HEK293T (cell line): ENCODE results near the gene QPCTL.

Experiments used
- NFRKB ChIP-seq: fragments of 450-650 bp; IDR thresholded peaks from 2 replicates; pipeline ENCODE4 v1.6.1; 2016; ENCODE audit warnings: mild to moderate bottlenecking, moderate library complexity
- SP1 ChIP-seq: fragments of 450-650 bp; IDR thresholded peaks from 2 replicates; pipeline ENCODE4 v1.6.1; 2017
- SUZ12 ChIP-seq: fragments of 450-650 bp; IDR thresholded peaks from 2 replicates; pipeline ENCODE4 v1.6.1; 2016; ENCODE audit warnings: mild to moderate bottlenecking
- TF ChIP-seq, protein P1 (sequence below): fragments of 450-650 bp; IDR thresholded peaks from 2 replicates; pipeline ENCODE4 v1.6.1; 2016

GRCh38 chr19:45715139-45715538 lies 22.7 kb downstream of the QPCTL start:
- TF ChIP-seq, protein P1, sequence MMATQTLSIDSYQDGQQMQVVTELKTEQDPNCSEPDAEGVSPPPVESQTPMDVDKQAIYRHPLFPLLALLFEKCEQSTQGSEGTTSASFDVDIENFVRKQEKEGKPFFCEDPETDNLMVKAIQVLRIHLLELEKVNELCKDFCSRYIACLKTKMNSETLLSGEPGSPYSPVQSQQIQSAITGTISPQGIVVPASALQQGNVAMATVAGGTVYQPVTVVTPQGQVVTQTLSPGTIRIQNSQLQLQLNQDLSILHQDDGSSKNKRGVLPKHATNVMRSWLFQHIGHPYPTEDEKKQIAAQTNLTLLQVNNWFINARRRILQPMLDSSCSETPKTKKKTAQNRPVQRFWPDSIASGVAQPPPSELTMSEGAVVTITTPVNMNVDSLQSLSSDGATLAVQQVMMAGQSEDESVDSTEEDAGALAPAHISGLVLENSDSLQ, result no peak
- TF ChIP-seq SP1, result no peak
- no peak for TF ChIP-seq SUZ12
- no peak for TF ChIP-seq NFRKB
